ENCODE data around the gene SUSD1. TPM values are rescaled to one million over a fixed set of nuclear protein-coding genes. Genes with fewer than 3 reads are reported as not detected.

The SUSD1 gene
- total and polyA plus RNA-seq, 3 experiments from 2014 or later: 5.0 to 18.1 (median 5.3) TPM

- ChIA-PET CTCF (interaction anchor here (0.8 to 1.2 kb wide), 5 partner anchors 13 to 269 kb away, joined by 3 to 7 read pairs (median 3); no protein-coding TSS in a partner anchor), POLR2A (no interaction called here)
- H3K36me3 Mint-ChIP-seq: peaks cover 0 to 17% (median 16%) of the 10 kb centered on the region in 3 donors
- H3K27ac Mint-ChIP-seq: peak overlapping the region in 6 of 8 donors; percentile 22 to 85 (median 66)
- H3K9me3 Mint-ChIP-seq: no peaks in the 10 kb centered on the region
- no peaks in the 10 kb centered on the region for H3K27me3 Mint-ChIP-seq
- no peaks in the 10 kb centered on the region for H3K36me3 ChIP-seq (ENCODE audit: insufficient read depth, low read length)
- peak overlapping the region in 4 of 7 donors; percentile 32 to 67 (median 52) for H3K4me3 Mint-ChIP-seq
- peaks cover 9% of the 10 kb centered on the region for H3K4me1 ChIP-seq (ENCODE audit: insufficient read depth, low read length)
- H3K4me1 Mint-ChIP-seq: peaks cover 19 to 34% (median 20%) of the 10 kb centered on the region in 3 donors
- H3K9me3 ChIP-seq (ENCODE audit: low read length): no peaks in the 10 kb centered on the region
- H3K27ac ChIP-seq (ENCODE audit: low read depth, low read length): no peak overlapping the region
- DNase-seq: no peak
- no peak overlapping the region for H3K4me3 ChIP-seq (ENCODE audit: low read length)
- no peaks in the 10 kb centered on the region for H3K27me3 ChIP-seq (ENCODE audit: insufficient read depth, low read length, poor library complexity, severe bottlenecking)
Measured at GRCh38 chr9:112093147-112093869, 81.8 kb downstream of the SUSD1 start.

- Mint-ChIP-seq H3K4me3 (no peak overlapping the region), H3K4me1 (peaks cover 16 to 27% (median 20%) of the 10 kb centered on the region in 3 donors), H3K36me3 (peaks cover 0 to 18% (median 12%) of the 10 kb centered on the region in 3 donors), H3K27ac (peak overlapping the region in 1 of 8 donors; percentile 3), H3K9me3 (no peaks in the 10 kb centered on the region), H3K27me3 (no peaks in the 10 kb centered on the region)
- no peaks in the 10 kb centered on the region for H3K27me3 ChIP-seq (ENCODE audit: insufficient read depth, low read length, poor library complexity, severe bottlenecking)
- H3K36me3 ChIP-seq (ENCODE audit: insufficient read depth, low read length): peaks cover 3% of the 10 kb centered on the region
- no peak overlapping the region for H3K27ac ChIP-seq (ENCODE audit: low read depth, low read length)
- POLR2A ChIA-PET: no interaction called here
- CTCF ChIA-PET: interaction anchor here (1.2 kb wide), 1 partner anchor 287 kb away, joined by 3 read pairs; no protein-coding TSS in a partner anchor
- no peak overlapping the region for H3K4me3 ChIP-seq (ENCODE audit: low read length)
- no peak for DNase-seq
- no peaks in the 10 kb centered on the region for H3K9me3 ChIP-seq (ENCODE audit: low read length)
- H3K4me1 ChIP-seq (ENCODE audit: insufficient read depth, low read length): peaks cover 9% of the 10 kb centered on the region
Measured at GRCh38 chr9:112091810-112092209, 83.3 kb downstream of the SUSD1 start.

- H3K4me3 ChIP-seq (ENCODE audit: low read length): no peak overlapping the region
- Mint-ChIP-seq H3K4me3 (no peak overlapping the region), H3K27ac (no peak overlapping the region), H3K27me3 (peaks cover 0 to 2% of the 10 kb centered on the region in 2 donors), H3K9me3 (no peaks in the 10 kb centered on the region), H3K4me1 (no peaks in the 10 kb centered on the region), H3K36me3 (peaks cover 4 to 25% (median 7%) of the 10 kb centered on the region in 3 donors)
- H3K27me3 ChIP-seq (ENCODE audit: insufficient read depth, low read length, poor library complexity, severe bottlenecking): no peaks in the 10 kb centered on the region
- CTCF ChIA-PET: interaction anchor here (0.9 to 4.2 kb wide), 3 partner anchors 246 to 279 kb away, joined by 3 to 27 read pairs (median 7); partner anchors contain the start of gene PTBP3
- H3K36me3 ChIP-seq (ENCODE audit: insufficient read depth, low read length): peaks cover 3% of the 10 kb centered on the region
- no peak for DNase-seq
- no peaks in the 10 kb centered on the region for H3K9me3 ChIP-seq (ENCODE audit: low read length)
- no peak overlapping the region for H3K27ac ChIP-seq (ENCODE audit: low read depth, low read length)
- POLR2A ChIA-PET: no interaction called here
- H3K4me1 ChIP-seq (ENCODE audit: insufficient read depth, low read length): no peaks in the 10 kb centered on the region
Measured at GRCh38 chr9:112087506-112087905, 87.6 kb downstream of the SUSD1 start.

GRCh38 chr9:112086627-112087026 lies 88.5 kb downstream of the SUSD1 start:
- peaks cover 8 to 29% (median 10%) of the 10 kb centered on the region in 3 donors for H3K36me3 Mint-ChIP-seq
- H3K27me3 Mint-ChIP-seq: peaks cover 0 to 2% of the 10 kb centered on the region in 2 donors
- no peak overlapping the region for H3K27ac Mint-ChIP-seq
- H3K36me3 ChIP-seq (ENCODE audit: insufficient read depth, low read length): peaks cover 3% of the 10 kb centered on the region
- ChIA-PET POLR2A (interaction anchor here (0.6 kb wide), 1 partner anchor 12 kb away, joined by 6 read pairs; no protein-coding TSS in a partner anchor), CTCF (interaction anchor here (1.1 to 4.2 kb wide), 4 partner anchors 11 to 326 kb away, joined by 3 to 27 read pairs (median 6); no protein-coding TSS in a partner anchor)
- no peaks in the 10 kb centered on the region for H3K27me3 ChIP-seq (ENCODE audit: insufficient read depth, low read length, poor library complexity, severe bottlenecking)
- H3K4me1 Mint-ChIP-seq: no peaks in the 10 kb centered on the region
- no peaks in the 10 kb centered on the region for H3K9me3 ChIP-seq (ENCODE audit: low read length)
- H3K4me3 Mint-ChIP-seq: no peak overlapping the region
- H3K9me3 Mint-ChIP-seq: no peaks in the 10 kb centered on the region
- no peaks in the 10 kb centered on the region for H3K4me1 ChIP-seq (ENCODE audit: insufficient read depth, low read length)
- H3K4me3 ChIP-seq (ENCODE audit: low read length): no peak overlapping the region
- DNase-seq: no peak
- no peak overlapping the region for H3K27ac ChIP-seq (ENCODE audit: low read depth, low read length)

- Mint-ChIP-seq H3K4me1 (no peaks in the 10 kb centered on the region), H3K27ac (no peak overlapping the region), H3K36me3 (peaks cover 17 to 39% (median 17%) of the 10 kb centered on the region in 3 donors), H3K9me3 (no peaks in the 10 kb centered on the region), H3K4me3 (no peak overlapping the region), H3K27me3 (peaks cover 0 to 2% of the 10 kb centered on the region in 2 donors)
- ChIA-PET POLR2A (no interaction called here), CTCF (interaction anchor here (1.1 to 4.2 kb wide), 3 partner anchors 10 to 276 kb away, joined by 3 to 27 read pairs (median 7); no protein-coding TSS in a partner anchor)
- Histone ChIP-seq H3K27me3 (ENCODE audit: insufficient read depth, low read length, poor library complexity, severe bottlenecking) (no peaks in the 10 kb centered on the region), H3K9me3 (ENCODE audit: low read length) (no peaks in the 10 kb centered on the region), H3K4me1 (ENCODE audit: insufficient read depth, low read length) (no peaks in the 10 kb centered on the region), H3K4me3 (ENCODE audit: low read length) (no peak overlapping the region), H3K36me3 (ENCODE audit: insufficient read depth, low read length) (peaks cover 3% of the 10 kb centered on the region), H3K27ac (ENCODE audit: low read depth, low read length) (no peak overlapping the region)
- DNase-seq: no peak
Measured at GRCh38 chr9:112084907-112085306, 90.2 kb downstream of the SUSD1 start.

- POLR2A ChIA-PET: no interaction called here
- H3K27ac Mint-ChIP-seq: no peak overlapping the region
- no peaks in the 10 kb centered on the region for H3K27me3 ChIP-seq (ENCODE audit: insufficient read depth, low read length, poor library complexity, severe bottlenecking)
- no peak overlapping the region for H3K27ac ChIP-seq (ENCODE audit: low read depth, low read length)
- DNase-seq: no peak
- H3K4me1 Mint-ChIP-seq: no peaks in the 10 kb centered on the region
- no peaks in the 10 kb centered on the region for H3K9me3 Mint-ChIP-seq
- H3K27me3 Mint-ChIP-seq: peaks cover 0 to 2% of the 10 kb centered on the region in 2 donors
- H3K9me3 ChIP-seq (ENCODE audit: low read length): no peaks in the 10 kb centered on the region
- H3K4me1 ChIP-seq (ENCODE audit: insufficient read depth, low read length): no peaks in the 10 kb centered on the region
- no peak overlapping the region for H3K4me3 Mint-ChIP-seq
- H3K36me3 ChIP-seq (ENCODE audit: insufficient read depth, low read length): peaks cover 3% of the 10 kb centered on the region
- H3K36me3 Mint-ChIP-seq: peaks cover 17 to 43% (median 17%) of the 10 kb centered on the region in 3 donors
- CTCF ChIA-PET: interaction anchor here (1.2 kb wide), 1 partner anchor 277 kb away, joined by 3 read pairs; no protein-coding TSS in a partner anchor
- H3K4me3 ChIP-seq (ENCODE audit: low read length): no peak overlapping the region
Measured at GRCh38 chr9:112084334-112084733, 90.8 kb downstream of the SUSD1 start.

- no peak for DNase-seq
- Mint-ChIP-seq H3K36me3 (peaks cover 16 to 42% (median 17%) of the 10 kb centered on the region in 3 donors), H3K4me3 (no peak overlapping the region), H3K9me3 (no peaks in the 10 kb centered on the region), H3K27me3 (peaks cover 0 to 2% of the 10 kb centered on the region in 2 donors), H3K4me1 (peaks cover under 1 to 1% (median 1%) of the 10 kb centered on the region in 3 donors), H3K27ac (no peak overlapping the region)
- ChIA-PET CTCF (interaction anchor here (2.6 kb wide), 1 partner anchor 323 kb away, joined by 11 read pairs; no protein-coding TSS in a partner anchor), POLR2A (no interaction called here)
- Histone ChIP-seq H3K27ac (ENCODE audit: low read depth, low read length) (no peak overlapping the region), H3K27me3 (ENCODE audit: insufficient read depth, low read length, poor library complexity, severe bottlenecking) (no peaks in the 10 kb centered on the region), H3K36me3 (ENCODE audit: insufficient read depth, low read length) (peaks cover under 1% of the 10 kb centered on the region), H3K4me3 (ENCODE audit: low read length) (no peak overlapping the region), H3K9me3 (ENCODE audit: low read length) (no peaks in the 10 kb centered on the region), H3K4me1 (ENCODE audit: insufficient read depth, low read length) (no peaks in the 10 kb centered on the region)
Measured at GRCh38 chr9:112081918-112082729, 93.0 kb downstream of the SUSD1 start.

Data from CD8-positive, alpha-beta memory T cell (primary cell).